ENCODE results near the gene KLK3. TPM values are rescaled to one million over a fixed set of nuclear protein-coding genes. Genes with fewer than 3 reads are reported as not detected.

The KLK3 gene
- total and polyA plus RNA-seq, 2 of the 4 experiments (the other 2 are of a cell fraction): not detected

DNA sequence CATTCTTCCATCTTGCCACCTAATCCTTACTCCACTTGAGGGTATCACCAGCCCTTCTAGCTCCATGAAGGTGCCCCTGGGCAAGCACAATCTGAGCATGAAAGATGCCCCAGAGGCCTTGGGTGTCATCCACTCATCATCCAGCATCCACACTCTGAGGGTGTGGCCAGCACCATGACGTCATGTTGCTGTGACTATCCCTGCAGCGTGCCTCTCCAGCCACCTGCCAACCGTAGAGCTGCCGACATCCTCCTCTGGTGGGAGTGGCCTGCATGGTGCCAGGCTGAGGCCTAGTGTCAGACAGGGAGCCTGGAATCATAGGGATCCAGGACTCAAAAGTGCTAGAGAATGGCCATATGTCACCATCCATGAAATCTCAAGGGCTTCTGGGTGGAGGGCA is 3.1 kb upstream of the KLK3 start:
- no peaks in the 10 kb centered on the region for H3K9me3 ChIP-seq (ENCODE audit: control insufficient read depth, insufficient read depth, low read length)
- no CpG with 5 or more reads among the region's 4 CpGs for WGBS, 2 experiments (ENCODE audit: extremely low coverage in 2 of 2, insufficient read length in 1 of 2)
- no peak overlapping the region for H4K5ac ChIP-seq (ENCODE audit: low read depth, low read length)
- H2AK5ac ChIP-seq (ENCODE audit: low read depth, low read length): no peak overlapping the region
- no peak overlapping the region for H3K9ac ChIP-seq (ENCODE audit: low read depth, low read length)
- H3K56ac ChIP-seq (ENCODE audit: extremely low read depth, insufficient read depth, low read length): no peak overlapping the region
- H4K91ac ChIP-seq (ENCODE audit: insufficient read depth, low read depth, low read length): no peak overlapping the region
- H3K18ac ChIP-seq (ENCODE audit: low read depth, low read length): no peak overlapping the region
- ChIA-PET CTCF (no interaction called here), POLR2A (ENCODE audit: unreplicated experiment) (no interaction called here)
- intact Hi-C loops (cut with micrococcal nuclease): no loop called here
- no peaks in the 10 kb centered on the region for H4K20me1 ChIP-seq (ENCODE audit: insufficient read depth, low read length)
- H2AFZ ChIP-seq (replicated peaks; ENCODE audit: low read length, poor library complexity): no peak overlapping the region
- ATAC-seq (ENCODE audit: low read depth): no peak
- dilution Hi-C loops (cut with HindIII; ENCODE audit: low sequenced_read_pairs, unreplicated experiment): no loop called here
- no peak overlapping the region for H3K27ac ChIP-seq (ENCODE audit: insufficient read depth, low read length)
- no TSS peak for BruUV-seq (replicated peaks)
- H3K27me3 ChIP-seq (ENCODE audit: control insufficient read depth, insufficient read depth, low read length): no peaks in the 10 kb centered on the region; the same call in 1 of the 2 replicates
- in situ Hi-C loops (cut with MboI; ENCODE audit: low sequenced_read_pairs): no loop called here
- no peak overlapping the region for H2BK15ac ChIP-seq (ENCODE audit: low read depth, low read length)
- H3K4me3 ChIP-seq (ENCODE audit: insufficient read depth, low read depth, low read length): no peak overlapping the region
- H2AK9ac ChIP-seq (replicated peaks; ENCODE audit: low read depth, low read length, poor library complexity): no peak overlapping the region
- no peaks in the 10 kb centered on the region for H3K9me1 ChIP-seq (ENCODE audit: insufficient read depth, low read length)
- H3K23ac ChIP-seq (ENCODE audit: low read depth, low read length): no peak overlapping the region
- no peak overlapping the region for H2BK120ac ChIP-seq (ENCODE audit: low read depth, low read length)
- H3K36me3 ChIP-seq (ENCODE audit: control insufficient read depth, insufficient read depth, low read length): no peaks in the 10 kb centered on the region
- H3K4me2 ChIP-seq (ENCODE audit: low read depth, low read length): no peak overlapping the region
- no peak overlapping the region for H3K14ac ChIP-seq (replicated peaks; ENCODE audit: low read depth, low read length)
- DNase-seq: no peak
- no peak overlapping the region for H4K8ac ChIP-seq (ENCODE audit: low read depth in 2 of 2, low read length in 2 of 2)
- H2BK5ac ChIP-seq (ENCODE audit: low read depth, low read length, poor library complexity, severe bottlenecking): no peak overlapping the region
- H3K4me1 ChIP-seq (ENCODE audit: control insufficient read depth, insufficient read depth, low read length): no peaks in the 10 kb centered on the region
- H3K79me1 ChIP-seq (ENCODE audit: low read depth in 1 of 2, low read length in 2 of 2): no peaks in the 10 kb centered on the region
- H2BK20ac ChIP-seq (ENCODE audit: low read depth, low read length): no peak overlapping the region
- no peak overlapping the region for H3K4ac ChIP-seq (ENCODE audit: low read depth, low read length)
- TF ChIP-seq, protein P1, sequence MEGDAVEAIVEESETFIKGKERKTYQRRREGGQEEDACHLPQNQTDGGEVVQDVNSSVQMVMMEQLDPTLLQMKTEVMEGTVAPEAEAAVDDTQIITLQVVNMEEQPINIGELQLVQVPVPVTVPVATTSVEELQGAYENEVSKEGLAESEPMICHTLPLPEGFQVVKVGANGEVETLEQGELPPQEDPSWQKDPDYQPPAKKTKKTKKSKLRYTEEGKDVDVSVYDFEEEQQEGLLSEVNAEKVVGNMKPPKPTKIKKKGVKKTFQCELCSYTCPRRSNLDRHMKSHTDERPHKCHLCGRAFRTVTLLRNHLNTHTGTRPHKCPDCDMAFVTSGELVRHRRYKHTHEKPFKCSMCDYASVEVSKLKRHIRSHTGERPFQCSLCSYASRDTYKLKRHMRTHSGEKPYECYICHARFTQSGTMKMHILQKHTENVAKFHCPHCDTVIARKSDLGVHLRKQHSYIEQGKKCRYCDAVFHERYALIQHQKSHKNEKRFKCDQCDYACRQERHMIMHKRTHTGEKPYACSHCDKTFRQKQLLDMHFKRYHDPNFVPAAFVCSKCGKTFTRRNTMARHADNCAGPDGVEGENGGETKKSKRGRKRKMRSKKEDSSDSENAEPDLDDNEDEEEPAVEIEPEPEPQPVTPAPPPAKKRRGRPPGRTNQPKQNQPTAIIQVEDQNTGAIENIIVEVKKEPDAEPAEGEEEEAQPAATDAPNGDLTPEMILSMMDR (conservative IDR thresholded peaks at IDR 0.05; ENCODE audit: low read depth, low read length): no peak
- TF ChIP-seq POLR2A (IDR thresholded peaks at IDR 0.05; ENCODE audit: low read depth, low read length): no peak
- TF ChIP-seq NFE2L2 (IDR thresholded peaks at IDR 0.05; ENCODE audit: low read depth, low read length): no peak
